Left lobe of liver (tissue), 2 donors: ENCODE data around the gene SP6. TPM values are rescaled to one million over a fixed set of nuclear protein-coding genes. Genes with fewer than 3 reads are reported as not detected.

Experiments used
- ATAC-seq: fragments of 200-7000 bp; cut with Tn5 transposase; one replicate; pipeline ENCODE4 v1.9.1; 2020; ENCODE audit warnings: mild to moderate bottlenecking, moderate library complexity
- DNase-seq: peaks from one replicate; pipeline ENCODE4 v3.0.0-alpha.2; 2020; ENCODE audit warnings: low spot score
- total RNA-seq: library from RNA; stranded (reverse); gene quantifications from one replicate; pipeline ENCODE4 v1.2.1, GENCODE V29; 2021
- donor health status: DM: no; HTN: no; CAD: no; lungs with moderate emphysema.
- donor health status: DM: no; HTN: yes; CAD: no.

The SP6 gene
- total RNA-seq, 1 donor from 2014 or later, result 0.08 TPM

DNA sequence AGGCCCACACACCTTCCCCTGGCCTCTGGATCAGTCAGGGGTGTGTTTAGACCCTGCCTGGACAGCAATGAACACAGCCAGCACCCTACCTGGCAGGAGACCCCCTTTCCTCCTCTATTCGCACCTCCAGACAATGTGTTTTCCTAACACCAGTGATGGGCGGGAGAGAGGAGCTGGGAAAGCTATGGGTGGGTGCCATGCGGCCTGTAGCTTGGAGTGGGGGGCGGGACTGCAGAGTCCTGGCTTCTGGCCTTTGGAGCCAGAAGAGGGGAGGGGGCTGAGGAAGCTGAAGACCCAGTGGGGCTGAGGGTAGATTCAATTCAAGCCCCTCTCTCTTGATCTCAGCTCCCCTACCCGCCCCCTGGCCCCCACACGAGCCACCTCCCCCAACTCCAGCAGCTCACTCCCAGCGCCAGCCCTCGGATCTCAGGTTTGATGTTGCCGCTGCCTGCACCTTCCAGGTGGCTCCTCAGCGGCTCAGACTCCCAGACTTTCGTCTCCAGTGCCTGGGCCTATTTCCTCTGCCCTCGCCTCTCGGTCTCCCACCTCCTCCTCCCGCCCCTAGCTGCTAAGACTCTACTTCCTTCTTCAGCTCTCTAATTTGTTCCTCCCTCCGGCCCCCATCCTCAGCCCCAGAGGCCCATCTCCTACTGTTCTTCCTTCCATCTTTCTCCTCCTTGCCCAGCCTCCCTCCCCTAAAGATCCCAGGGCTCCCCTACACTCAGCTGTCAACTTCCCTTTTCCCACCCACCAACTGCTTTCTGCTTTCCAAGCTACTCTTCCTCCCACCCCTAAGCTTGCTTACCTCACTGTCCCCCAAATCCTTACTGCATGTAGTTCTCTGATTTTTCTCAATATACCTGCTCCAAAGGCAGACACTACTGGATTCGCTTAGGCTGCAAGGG is 6.8 kb upstream of the SP6 start:
- no peak for ATAC-seq

DNA sequence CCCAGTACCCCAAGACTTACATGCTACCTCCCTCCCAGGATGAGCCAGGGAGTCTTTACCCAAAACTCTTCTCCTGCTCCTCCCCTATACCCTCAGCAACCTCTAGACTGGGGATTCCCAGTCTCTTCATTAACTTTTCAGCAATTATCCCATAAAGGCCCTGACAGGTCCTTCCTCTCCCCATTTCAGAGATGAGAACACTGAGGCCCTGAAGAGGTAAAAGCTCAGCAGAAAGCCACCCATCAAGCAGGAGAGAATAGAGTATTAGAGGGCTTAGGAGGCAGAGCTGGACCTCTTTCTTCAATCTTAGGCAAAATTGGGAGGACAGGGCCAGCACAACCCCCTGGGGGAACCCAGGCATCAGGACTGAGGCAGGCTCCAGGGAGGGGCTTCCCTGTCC is 5.9 kb upstream of the SP6 start:
- no peak for ATAC-seq
- no peak for DNase-seq

More for the DNA sequence above, 6.8 kb upstream of the SP6 start:
- DNase-seq, result no peak

DNA sequence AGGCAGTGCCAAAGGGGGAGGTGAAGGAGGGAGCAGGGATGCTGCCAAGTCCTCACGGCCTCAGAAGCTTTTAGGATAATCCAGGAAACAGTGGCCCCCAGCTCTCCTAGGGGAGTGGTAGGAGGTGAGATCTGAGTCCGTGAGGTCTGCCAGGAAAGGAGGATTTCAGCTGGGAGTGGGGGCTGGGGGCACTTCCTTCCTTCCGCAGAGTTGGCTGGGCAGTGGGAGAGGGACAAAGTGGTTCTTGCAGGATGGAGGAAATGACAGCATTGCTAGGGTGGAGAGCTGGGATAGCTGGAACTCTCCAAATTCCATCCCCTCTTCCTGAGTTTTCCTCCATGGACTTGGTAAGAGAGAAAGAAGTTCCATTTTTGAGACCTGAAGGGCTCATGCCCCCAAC is 4.8 kb upstream of the SP6 start:
- DNase-seq (no peak), ATAC-seq (no peak)

DNA sequence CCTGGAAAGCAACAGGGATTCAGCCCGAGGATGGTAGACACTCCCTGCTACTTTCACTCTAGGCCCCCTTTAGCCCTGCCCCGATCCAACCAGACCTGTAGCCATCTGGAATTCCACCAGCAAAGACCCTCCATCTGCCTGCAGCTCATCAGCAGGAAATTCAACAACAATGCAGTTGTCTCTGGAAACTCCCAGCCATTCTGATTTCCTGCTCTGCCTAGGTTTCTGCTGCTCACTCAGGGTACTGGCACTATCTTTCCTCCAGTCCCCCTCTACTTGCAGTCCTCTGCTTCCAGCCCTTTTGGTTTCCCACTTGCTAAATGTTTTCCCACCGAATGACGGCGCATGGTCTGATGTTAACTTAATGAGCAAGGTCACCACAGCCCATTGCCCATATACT is 2.7 kb upstream of the SP6 start:
- ATAC-seq (no peak), DNase-seq (no peak)

DNA sequence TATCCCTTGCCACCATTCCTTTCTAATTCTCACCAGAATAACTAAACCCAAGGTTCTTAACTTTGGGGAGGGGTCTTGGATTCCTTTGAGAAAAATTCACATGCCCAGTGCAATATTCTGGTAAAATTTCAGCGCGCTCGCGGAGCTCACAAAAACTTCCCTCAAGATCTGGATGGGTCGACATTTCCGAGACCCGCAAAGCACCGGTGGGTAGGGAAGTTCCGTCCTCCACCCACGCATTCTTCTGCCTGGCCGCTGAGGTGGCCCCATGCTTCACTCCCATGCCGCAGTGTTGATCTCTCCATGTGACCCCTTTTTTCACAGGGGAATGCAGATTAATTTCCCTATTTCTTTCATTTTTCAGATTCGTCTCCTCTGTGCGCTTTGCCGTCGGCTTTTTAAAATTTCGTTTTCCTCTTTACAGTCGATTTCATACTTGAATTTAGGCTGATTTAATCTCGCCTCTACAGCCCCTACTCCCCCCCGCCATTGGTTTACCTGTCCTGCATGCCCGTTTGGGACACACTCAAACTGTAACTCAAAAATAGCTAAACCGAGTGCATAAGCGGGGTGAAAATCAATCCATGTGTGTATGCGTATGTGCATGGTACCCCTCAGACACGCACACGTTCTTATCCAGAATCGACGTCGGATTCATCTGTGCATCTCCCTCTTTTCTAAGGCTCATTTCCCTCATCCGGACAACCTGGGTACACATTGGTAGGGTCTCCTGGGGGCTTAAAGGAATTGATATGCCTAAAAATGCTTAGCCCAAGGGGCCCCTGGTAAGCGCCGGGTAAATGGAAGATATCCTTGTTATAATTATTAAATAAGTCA is 1.4 kb upstream of the SP6 start:
- no peak for DNase-seq
- ATAC-seq, result no peak

DNA sequence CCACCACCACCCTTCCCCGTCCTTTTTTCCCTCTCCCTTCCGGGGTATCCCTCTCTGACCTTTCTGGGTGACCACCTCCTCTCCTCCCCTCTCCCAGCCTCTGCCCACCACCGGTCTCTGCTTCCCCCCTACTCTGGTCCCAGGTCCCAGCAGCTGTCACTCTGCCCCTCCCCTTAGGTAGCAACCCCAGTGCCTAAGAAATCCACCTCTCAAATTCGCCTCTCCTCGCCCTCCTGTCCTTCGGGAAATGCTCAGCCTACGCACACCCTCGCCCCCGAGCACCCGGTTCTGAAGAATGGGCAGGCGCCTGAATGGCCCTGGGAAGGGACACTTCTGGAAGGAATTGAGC is 775 bp upstream of the SP6 start:
- DNase-seq (no peak), ATAC-seq (no peak)

DNA sequence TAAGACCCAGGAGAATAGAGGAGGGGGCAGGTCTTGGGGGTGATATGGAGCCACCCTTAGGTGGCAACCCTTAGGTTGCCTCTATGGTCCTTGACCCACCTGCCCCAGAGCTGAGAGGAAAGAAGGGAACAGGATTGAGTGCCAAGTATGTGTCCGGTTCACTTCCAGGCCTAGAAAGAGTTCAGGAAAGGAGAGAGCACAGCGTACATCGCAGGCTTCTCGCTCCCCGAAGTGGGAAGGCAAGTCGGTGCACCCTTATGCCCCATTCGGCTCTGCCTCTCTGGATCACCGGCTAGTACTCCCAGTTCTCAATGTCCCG is 631 bp downstream of the SP6 start:
- ATAC-seq (no peak), DNase-seq (no peak)

DNA sequence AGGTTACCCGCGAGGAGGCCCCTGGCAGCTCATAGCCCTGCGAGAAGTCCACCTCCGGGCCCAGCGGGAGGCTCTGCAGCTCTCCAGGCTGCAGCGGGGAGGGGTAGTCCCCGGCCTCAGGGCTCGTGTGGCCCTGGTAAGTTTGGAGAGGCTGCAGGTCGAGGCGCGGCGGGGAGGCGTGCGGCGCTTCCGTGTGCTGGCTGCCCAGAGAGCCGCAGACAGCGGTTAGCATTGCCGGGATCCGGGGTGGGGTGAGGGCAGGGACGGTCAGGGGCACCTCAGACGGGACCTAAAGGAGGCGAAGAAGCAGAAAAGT is 2.8 kb downstream of the SP6 start:
- no peak for ATAC-seq
- no peak for DNase-seq

DNA sequence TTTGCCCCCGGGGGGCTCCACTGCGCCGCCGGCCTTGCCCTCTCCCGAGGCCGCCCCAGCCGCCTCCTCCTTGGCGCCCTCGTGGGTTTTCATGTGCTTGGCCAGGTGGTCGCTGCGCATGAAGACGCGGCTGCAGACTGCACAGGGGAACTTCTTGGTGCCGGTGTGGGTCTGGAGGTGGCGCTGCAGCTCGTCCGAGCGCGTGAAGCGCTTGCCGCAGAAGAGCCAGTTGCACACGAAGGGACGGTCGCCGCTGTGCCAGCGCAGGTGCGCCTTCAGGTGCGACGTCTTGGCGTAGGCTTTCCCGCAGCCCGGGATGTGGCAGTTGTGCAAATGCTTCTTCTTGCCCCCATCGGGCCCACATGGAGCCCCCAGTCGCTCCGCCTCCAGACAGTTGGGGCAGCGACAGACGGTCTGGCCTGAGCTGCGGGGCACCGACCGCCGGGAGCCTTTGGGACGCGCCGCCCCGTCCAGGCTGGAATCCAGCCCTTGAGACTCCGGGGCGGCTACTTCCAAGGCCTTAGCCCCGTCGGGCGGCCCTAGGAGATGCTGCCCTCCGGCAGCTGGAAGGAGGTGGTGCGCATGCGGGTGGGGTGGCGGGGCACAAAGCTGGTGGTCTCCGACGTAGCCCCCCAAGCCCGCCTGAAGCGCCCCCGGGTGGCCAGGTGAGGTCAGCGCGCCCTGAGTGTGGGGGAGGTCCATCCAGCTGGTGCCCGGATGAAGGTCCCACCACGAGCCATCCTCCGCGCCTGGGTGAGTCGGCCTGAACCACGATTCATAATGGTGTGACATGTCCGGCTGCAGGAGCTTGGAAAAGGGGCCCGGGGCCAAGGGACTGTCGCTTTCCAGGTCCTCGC is 3.4 kb downstream of the SP6 start:
- DNase-seq, result no peak
- ATAC-seq, result no peak

DNA sequence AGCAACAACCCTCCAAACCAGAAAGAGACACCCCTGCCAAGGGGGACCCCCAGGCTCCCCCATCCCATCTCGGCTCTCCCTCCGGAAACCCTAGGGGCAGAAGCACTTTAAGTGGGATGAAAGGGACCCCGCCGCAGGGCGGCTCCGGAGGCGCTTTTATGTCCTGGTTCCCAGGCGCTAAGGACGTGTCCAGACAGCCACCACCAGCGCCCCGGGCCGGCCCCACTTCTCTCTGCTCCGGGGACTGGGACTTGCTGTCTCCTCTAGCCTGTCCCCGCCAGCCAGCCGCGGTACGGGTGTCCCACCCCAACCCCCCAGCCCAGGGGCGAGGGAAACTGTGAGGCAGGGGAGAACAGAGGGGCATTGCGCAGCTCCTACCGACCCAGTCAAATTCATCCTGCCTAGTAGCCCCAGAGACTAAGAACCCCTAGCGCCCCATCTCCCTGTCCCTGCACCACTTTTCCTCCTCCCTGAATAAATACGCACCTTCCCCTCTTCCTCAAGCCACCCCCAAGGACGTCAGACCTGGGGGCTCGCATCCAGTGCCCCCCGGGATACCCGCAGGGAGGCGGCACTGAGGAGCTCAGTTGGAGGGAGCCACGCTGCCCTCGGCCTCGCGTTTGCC is 4.1 kb downstream of the SP6 start:
- ATAC-seq (no peak), DNase-seq (no peak)

DNA sequence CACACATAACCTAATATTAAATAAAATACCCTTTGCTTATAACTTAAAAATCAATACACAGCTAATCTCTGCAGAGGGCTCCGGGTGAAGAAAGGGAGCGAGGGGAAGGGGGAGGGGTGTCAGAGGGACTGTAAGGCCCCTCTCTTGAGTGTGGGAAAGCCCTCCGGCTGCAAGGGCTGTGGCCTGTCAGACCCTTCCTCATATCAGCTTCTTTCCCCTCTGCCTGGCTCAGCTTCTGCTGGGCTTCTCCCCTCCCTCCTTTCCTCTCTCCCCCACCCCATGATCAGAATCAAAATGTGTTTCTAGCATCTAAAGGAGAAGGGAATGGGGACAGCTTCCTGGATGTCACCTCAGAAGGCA is 5.3 kb downstream of the SP6 start:
- DNase-seq (no peak), ATAC-seq (no peak)

DNA sequence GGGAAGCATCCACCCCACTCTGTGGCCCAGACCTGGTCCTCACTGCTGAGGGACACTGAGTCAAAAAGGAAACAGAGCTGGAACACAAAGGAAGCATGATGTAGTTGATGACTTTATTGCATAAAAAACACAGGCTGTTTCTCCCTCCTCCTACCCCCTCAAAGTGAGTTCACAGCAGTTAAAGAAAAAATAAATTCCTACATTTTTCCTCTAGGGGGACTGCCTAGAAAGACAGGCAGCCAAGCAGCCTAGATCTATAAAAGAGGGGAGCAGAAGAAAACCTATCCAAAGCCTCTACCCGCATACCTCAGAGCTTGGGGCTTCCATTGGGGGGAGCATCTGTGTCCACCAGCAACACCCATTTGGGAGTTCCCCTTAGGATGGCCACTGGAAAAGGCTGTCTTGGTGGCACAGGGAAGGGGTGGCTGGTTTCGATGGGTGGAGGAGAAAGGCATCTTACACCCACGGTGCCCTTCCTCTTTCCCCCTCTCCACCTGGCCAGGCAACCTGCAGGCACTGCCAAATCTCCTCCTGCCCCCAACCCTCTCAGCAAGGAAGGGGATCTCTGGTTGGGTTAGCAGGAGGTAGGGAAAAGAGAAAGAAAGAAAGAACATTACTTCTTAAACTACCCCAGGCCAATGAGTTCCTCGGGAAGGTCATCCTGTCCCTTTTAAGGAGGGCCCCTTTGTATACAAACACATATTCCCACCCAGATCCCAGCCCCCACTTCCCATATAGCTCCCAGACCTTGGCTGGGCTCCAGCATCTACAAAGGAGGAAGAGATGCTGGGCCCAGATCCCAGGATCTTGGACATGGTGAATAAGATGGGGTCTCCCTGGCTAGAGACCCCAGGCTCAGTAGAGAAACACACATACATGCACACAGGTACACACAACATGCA is 5.9 kb downstream of the SP6 start:
- DNase-seq (no peak), ATAC-seq (no peak)

DNA sequence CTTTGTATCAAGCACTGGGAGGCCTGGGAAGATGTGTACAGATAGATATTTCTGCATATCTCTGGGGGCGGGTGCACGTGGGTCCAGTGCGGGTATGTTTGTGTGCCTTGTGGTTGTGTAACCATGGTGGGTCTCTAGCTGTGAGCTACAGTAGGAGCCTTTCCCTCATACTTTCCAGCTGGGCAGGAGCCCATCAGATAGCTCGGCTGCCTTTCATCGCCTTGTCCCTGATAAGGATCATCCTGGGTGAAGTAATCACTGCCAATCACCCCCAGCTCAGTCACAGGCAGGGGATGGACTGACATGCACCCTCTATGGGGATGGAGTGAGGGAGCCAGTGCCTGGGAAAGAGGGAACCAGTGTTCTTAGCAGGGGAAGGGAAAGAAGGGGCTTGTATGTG is 6.7 kb downstream of the SP6 start:
- DNase-seq, result no peak
- ATAC-seq, result no peak

DNA sequence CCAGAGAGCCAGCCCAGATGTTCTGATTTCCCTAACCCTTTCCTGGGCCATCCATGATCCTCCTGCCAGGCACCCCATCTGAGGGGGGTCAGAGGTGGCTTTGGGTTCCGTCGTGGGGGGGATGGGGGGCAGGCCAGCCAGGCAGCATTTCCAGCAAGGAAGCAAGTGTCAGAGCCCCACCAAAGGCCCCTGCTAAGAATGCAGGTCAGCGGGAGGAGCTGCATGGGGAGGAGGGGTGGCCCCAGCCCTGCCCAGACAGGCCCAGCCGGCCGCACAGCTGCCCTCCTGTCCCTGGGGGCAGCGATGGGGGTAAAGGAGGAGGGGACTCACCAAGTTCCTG is 7.6 kb downstream of the SP6 start:
- no peak for DNase-seq

DNA sequence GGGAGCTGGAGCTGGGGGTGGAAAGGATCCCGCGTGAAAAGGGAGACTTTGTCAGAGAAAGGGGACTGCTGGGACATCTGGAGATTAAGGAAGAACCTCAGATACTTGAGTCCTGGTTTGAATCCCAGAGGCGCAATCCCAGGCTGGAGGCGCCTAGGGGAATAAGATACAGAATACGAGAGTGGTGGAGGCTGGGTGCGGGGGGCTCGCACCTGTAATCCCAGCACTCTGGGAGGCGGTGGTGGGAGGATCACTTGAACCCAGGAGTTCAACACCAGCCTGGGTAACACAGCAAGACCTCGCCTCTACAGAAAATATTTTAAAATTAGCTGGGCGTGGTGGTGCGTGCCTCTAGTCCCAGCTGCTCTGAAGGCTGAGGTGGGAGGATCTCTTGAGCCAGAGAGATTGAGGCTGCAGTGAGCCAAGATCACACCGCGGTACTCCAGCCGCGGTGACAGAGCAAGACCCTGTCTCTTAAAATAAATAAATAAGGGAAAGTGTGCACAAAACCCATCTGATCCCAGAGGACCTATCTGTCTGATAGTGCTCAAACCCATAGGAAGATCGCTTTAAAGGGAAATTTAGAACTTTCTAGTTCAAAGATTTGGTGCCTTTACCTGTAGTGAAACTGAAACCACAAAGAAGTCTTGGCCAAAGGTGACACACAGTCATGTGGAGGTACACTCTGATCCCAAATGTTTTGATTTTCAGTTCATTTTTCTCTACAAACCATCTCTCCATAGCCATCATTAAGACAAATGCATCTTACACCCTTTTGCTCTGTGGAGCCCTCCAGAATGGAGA is 9.3 kb downstream of the SP6 start:
- DNase-seq (no peak), ATAC-seq (peak; percentile 7)

More for the DNA sequence above, 7.6 kb downstream of the SP6 start:
- no peak for ATAC-seq

DNA sequence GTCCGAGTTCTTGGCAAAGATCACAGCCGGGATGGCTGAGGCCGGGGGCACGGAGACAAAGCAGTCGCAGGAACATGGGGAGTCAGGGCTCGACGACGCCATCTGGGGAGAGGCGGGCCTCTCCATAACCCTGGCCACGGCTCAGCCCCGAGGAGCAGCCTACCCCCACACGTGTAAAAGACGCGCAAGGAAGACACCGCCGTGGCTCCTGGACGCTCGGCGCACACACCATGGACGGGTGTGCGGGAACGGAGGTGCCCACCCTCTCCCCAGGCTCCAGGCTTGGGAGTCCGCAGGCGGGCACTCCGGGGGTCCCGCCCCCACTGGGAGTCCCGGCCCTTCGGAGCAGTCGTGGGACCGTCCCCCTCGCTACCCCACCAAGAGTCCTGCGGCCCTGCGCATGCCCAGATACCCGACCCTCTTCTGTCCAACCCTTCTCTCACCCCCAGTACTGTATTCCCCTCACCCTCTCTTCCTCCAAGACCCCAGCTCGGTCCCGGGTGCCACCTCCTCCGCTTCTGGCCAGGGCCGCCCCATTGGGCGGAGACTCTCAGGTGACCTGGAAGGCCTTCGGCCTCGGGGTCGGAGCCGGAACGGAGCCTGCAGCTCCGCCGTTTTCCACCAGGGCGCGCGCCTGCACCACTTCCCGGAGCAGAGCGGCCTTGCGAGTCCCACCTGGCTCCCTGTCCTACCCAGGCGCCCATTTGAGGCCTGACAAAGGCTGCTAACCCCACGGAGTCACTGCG is 10.0 kb downstream of the SP6 start, which contains the start of gene SCRN2:
TSS of gene SCRN2 (minus strand) at position 532 of the 746 bp plus-strand sequence. CDS start at position 102, 430 bp downstream.
- DNase-seq (peak; percentile 95), ATAC-seq (peak; percentile 94)

DNA sequence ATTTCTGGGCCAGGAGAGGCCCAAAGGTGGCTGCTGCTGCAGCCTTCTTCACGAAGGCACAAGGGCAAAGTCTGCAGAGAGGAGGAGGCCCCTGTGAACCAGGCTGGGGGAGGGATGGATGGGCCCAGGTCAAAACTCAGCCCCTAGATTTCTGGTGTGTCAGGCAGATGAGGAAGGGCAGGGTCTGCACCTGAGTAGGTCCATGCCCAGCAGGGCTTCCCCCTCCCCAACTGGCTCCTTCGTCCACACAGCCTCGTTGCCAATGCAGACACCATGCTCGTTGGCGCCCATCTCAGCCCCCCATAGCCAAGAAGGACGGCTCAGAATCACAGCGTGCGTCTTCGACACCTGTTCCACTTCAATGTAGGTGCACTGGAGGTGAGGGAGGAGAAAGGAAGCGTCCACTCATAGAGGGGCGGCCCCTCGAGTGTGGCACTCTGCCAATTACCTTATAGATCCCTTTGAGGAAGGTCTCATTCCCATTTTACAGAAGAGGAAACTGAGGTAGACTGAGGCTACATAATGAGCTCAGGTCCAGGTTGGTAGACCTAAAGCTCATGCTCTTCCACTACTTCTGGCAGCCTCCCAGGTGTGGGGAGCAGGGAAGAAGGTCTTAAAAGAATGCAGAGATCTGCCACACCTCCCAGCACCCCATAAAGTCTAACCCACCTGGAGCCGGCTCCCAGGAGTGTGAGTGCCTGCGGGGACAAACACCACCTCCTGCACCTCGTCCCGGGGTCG is 10.8 kb downstream of the SP6 start:
- DNase-seq (peak; percentile 56), ATAC-seq (no peak)

DNA sequence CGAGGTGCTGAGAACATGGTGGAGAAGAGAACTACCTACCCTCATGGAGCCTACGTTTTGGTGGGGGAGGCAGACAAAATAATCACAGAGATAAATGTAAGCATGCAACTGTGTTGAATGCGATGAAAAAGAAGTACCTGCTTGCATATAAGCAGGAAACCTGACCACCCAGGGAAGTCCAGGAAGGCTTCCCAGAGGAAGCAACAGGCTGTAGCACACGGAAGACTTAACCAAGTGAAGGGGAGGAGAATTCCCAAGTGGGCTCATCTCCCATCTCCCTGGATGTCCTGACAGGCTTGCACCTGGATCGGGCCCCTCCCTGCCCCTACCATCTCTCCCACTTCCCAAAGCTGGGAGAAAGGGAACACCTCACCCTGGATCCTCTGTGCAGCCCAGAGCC is 11.9 kb downstream of the SP6 start:
- DNase-seq (no peak), ATAC-seq (no peak)
